ENCODE results near the gene RAB43.
"Not testable (repeated sequence)": the region's sequence is repeated elsewhere in the genome, so short reads cannot be mapped to it uniquely, and the experiment has no call there.

Gene RAB43

GRCh38 chr3:129121792-129122411 is at the start of gene RAB43:
Gene RAB43 (minus strand): TSS chr3:129121804. CDS start chr3:129121489, 315 bp downstream.
- peak; percentile 98 for DNase-seq (ENCODE audit: low spot score)
- FAIRE-seq, result peak; percentile 84

- no peak for DNase-seq (ENCODE audit: low spot score)
- no peak for FAIRE-seq
Measured at GRCh38 chr3:129166579-129167332, 45.2 kb upstream of the RAB43 start.

- DNase-seq (ENCODE audit: low spot score); FAIRE-seq: not testable (repeated sequence)
Measured at GRCh38 chr3:129165594-129165993, 44.0 kb upstream of the RAB43 start.

GRCh38 chr3:129164500-129164899 is 42.9 kb upstream of the RAB43 start:
- no peak for FAIRE-seq
- DNase-seq (ENCODE audit: low spot score), result no peak

- FAIRE-seq, result no peak
- no peak for DNase-seq (ENCODE audit: low spot score)
Measured at GRCh38 chr3:129162729-129163579, 41.4 kb upstream of the RAB43 start.

GRCh38 chr3:129161860-129162271 is 40.3 kb upstream of the RAB43 start:
- DNase-seq (ENCODE audit: low spot score), result no peak

GRCh38 chr3:129160891-129161859 is 39.6 kb upstream of the RAB43 start, which contains the start of gene ISY1:
Gene ISY1 (minus strand): TSS chr3:129161063. CDS start chr3:129160975, 88 bp downstream.
- no peak for FAIRE-seq
- peak; percentile 96 for DNase-seq (ENCODE audit: low spot score)

More at GRCh38 chr3:129161860-129162271, 40.3 kb upstream of the RAB43 start:
- FAIRE-seq, result no peak

- DNase-seq (ENCODE audit: low spot score) (no peak), FAIRE-seq (no peak)
Measured at GRCh38 chr3:129144786-129145185, 23.2 kb upstream of the RAB43 start.

- not testable (repeated sequence) for DNase-seq (ENCODE audit: low spot score); FAIRE-seq
Measured at GRCh38 chr3:129141011-129141410, 19.4 kb upstream of the RAB43 start.

GRCh38 chr3:129139911-129140310 is 18.3 kb upstream of the RAB43 start:
- DNase-seq (ENCODE audit: low spot score), result no peak
- FAIRE-seq, result no peak

- DNase-seq (ENCODE audit: low spot score); FAIRE-seq: not testable (repeated sequence)
Measured at GRCh38 chr3:129136275-129136674, 14.7 kb upstream of the RAB43 start.

GRCh38 chr3:129132097-129132866 is 10.7 kb upstream of the RAB43 start:
- DNase-seq (ENCODE audit: low spot score) (no peak), FAIRE-seq (no peak)

- peak; percentile 48 for FAIRE-seq
- DNase-seq (ENCODE audit: low spot score), result no peak
Measured at GRCh38 chr3:129131465-129132088, 10.0 kb upstream of the RAB43 start.

- FAIRE-seq, result no peak
- DNase-seq (ENCODE audit: low spot score), result no peak
Measured at GRCh38 chr3:129130291-129130813, 8.7 kb upstream of the RAB43 start.

GRCh38 chr3:129128357-129129155 is 7.0 kb upstream of the RAB43 start:
- no peak for DNase-seq (ENCODE audit: low spot score)
- no peak for FAIRE-seq

- FAIRE-seq (no peak), DNase-seq (ENCODE audit: low spot score) (no peak)
Measured at GRCh38 chr3:129126726-129127280, 5.2 kb upstream of the RAB43 start.

- DNase-seq (ENCODE audit: low spot score), result no peak
Measured at GRCh38 chr3:129123314-129124060, 1.9 kb upstream of the RAB43 start.

More at GRCh38 chr3:129123314-129124060, 1.9 kb upstream of the RAB43 start:
- FAIRE-seq, result no peak

Measured in urothelium cell line (cell line).